CD8-positive, alpha-beta memory T cell (primary cell): Measurements from ENCODE around the gene WBP1L. TPM values are rescaled to one million over a fixed set of nuclear protein-coding genes. Genes with fewer than 3 reads are reported as not detected.

Source experiments
- CTCF ChIA-PET: fragments of 350-600 bp; sonication (Branson Sonifier 250); formaldehyde crosslinking; loops from one replicate; lab custom pipeline; 2021; ENCODE audit warnings: antibody characterized with exemption; lab: Charles Lee
- POLR2A ChIA-PET: fragments of 350-600 bp; sonication (Branson Sonifier 250); formaldehyde crosslinking; loops from one replicate; lab custom pipeline; 2021; ENCODE audit warnings: antibody characterized with exemption; lab: Charles Lee
- DNase-seq, 5 donors: peaks; one replicate each; pipeline versions ENCODE4 v3.0.0 to v3.0.0-alpha.2; 2020 to 2022; ENCODE audit warnings: mixed read lengths in 1 of 5
- H3K27ac ChIP-seq: one replicate; pipeline ENCODE4 v1.7.0; 2013; ENCODE audit warnings: low read depth, mild to moderate bottlenecking, low read length, moderate library complexity
- H3K27me3 ChIP-seq: 2 replicates; pipeline ENCODE4 v1.7.0; 2013; ENCODE audit warnings: low read length, mild to moderate bottlenecking; ENCODE audit not compliant: insufficient read depth, poor library complexity, severe bottlenecking
- H3K36me3 ChIP-seq: 2 replicates; pipeline ENCODE4 v1.7.0; 2013; ENCODE audit warnings: mild to moderate bottlenecking, low read length, moderate library complexity; ENCODE audit not compliant: insufficient read depth
- H3K4me1 ChIP-seq: 2 replicates; pipeline ENCODE4 v1.7.0; 2013; ENCODE audit warnings: mild to moderate bottlenecking, low read length, moderate library complexity; ENCODE audit not compliant: insufficient read depth
- H3K4me3 ChIP-seq: 2 replicates; pipeline ENCODE4 v1.7.0; 2013; ENCODE audit warnings: mild to moderate bottlenecking, low read length
- H3K9me3 ChIP-seq: 2 replicates; pipeline ENCODE4 v1.7.0; 2013; ENCODE audit warnings: mild to moderate bottlenecking, low read length
- H3K27ac Mint-ChIP-seq, 8 donors: one replicate each; pipeline ENCODE4 v1.8.0; 2020 to 2021; ENCODE audit warnings: mixed read lengths in 8 of 8, mild to moderate bottlenecking in 6 of 8, inconsistent platforms in 3 of 8, moderate library complexity in 3 of 8
- H3K27me3 Mint-ChIP-seq, 2 donors: one replicate each; pipeline ENCODE4 v1.8.0; 2020 to 2021; ENCODE audit warnings: mixed read lengths in 2 of 2, mild to moderate bottlenecking in 1 of 2, moderate library complexity in 1 of 2
- H3K36me3 Mint-ChIP-seq, 3 donors: one replicate each; pipeline ENCODE4 v1.8.0; 2020 to 2021; ENCODE audit warnings: mixed read lengths in 3 of 3, inconsistent platforms in 1 of 3, mild to moderate bottlenecking in 1 of 3
- H3K4me1 Mint-ChIP-seq, 3 donors: one replicate each; pipeline ENCODE4 v1.8.0; 2020 to 2021; ENCODE audit warnings: mixed read lengths in 3 of 3, inconsistent platforms in 1 of 3, mild to moderate bottlenecking in 1 of 3
- H3K4me3 Mint-ChIP-seq, 7 donors: one replicate each; pipeline ENCODE4 v1.8.0; 2020 to 2021; ENCODE audit warnings: mixed read lengths in 7 of 7, mild to moderate bottlenecking in 6 of 7, moderate library complexity in 4 of 7, inconsistent platforms in 2 of 7
- H3K9me3 Mint-ChIP-seq, 5 donors: one replicate each; pipeline ENCODE4 v1.8.0; 2020 to 2022; ENCODE audit warnings: mixed read lengths in 5 of 5, mild to moderate bottlenecking in 3 of 5, moderate library complexity in 2 of 5, inconsistent platforms in 1 of 5
- polyA plus RNA-seq: library from polyadenylated mRNA; unstranded; fragments of 300-500 nt; fragmentation: Illumina TruSeq; gene quantifications from one replicate; pipeline ENCODE4 v1.2.3, GENCODE V29; 2021
- total RNA-seq, 2 experiments: library from RNA; stranded (reverse); gene quantifications; one replicate each; pipeline ENCODE4 v1.2.3, GENCODE V29; 2021

Gene WBP1L
- total and polyA plus RNA-seq, 3 experiments from 2014 or later: 16.0 to 28.5 (median 17.8) TPM

DNA sequence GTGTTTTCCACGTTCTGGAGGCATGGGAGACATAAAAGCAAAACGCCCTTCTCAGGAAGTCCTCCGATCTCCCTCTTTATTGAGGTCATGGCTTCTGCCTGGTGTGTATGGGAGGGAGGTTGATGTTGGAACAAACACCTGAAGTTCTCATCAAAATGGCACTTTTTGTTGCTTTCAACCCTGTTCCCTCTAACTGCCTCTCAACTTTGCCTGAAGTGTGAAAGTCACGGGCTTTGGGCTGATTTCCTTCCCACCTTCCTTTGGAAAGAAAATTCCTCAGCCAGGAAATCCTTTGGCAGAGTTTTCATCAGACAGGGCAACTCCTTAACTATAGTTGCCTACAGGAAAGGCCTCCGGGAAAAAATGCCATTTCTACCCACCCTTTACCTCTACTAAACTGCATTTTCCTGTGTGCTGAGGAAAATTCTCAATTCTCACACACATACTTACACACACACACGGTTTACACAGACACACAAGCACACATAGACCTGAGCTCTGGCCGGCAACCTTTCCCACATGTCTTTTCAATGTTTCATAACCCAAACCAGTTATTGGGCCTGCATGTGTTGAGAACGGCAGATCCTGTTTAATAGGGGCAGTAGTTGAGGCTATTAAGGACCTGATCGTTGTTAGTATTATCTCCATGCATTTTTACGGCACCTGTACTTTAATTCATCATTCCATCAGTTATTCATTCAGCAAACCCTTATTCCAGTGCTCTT, 57.0 kb downstream of the WBP1L start:
- ChIA-PET POLR2A (interaction anchor here (0.6 kb wide), 1 partner anchor 501 kb away, joined by 3 read pairs; no protein-coding TSS in a partner anchor), CTCF (no interaction called here)
- Mint-ChIP-seq H3K4me3 (no peak overlapping the region), H3K4me1 (peaks cover 32 to 48% (median 39%) of the 10 kb centered on the region in 3 donors), H3K27ac (peak overlapping the region in 5 of 8 donors; percentile 31 to 75 (median 47)), H3K9me3 (no peaks in the 10 kb centered on the region), H3K27me3 (no peaks in the 10 kb centered on the region), H3K36me3 (peaks cover 5 to 72% (median 18%) of the 10 kb centered on the region in 3 donors)
- Histone ChIP-seq H3K36me3 (peaks cover 23% of the 10 kb centered on the region), H3K27me3 (no peaks in the 10 kb centered on the region), H3K9me3 (no peaks in the 10 kb centered on the region), H3K4me3 (no peak overlapping the region), H3K27ac (no peak overlapping the region), H3K4me1 (peaks cover 14% of the 10 kb centered on the region)
- no peak for DNase-seq

DNA sequence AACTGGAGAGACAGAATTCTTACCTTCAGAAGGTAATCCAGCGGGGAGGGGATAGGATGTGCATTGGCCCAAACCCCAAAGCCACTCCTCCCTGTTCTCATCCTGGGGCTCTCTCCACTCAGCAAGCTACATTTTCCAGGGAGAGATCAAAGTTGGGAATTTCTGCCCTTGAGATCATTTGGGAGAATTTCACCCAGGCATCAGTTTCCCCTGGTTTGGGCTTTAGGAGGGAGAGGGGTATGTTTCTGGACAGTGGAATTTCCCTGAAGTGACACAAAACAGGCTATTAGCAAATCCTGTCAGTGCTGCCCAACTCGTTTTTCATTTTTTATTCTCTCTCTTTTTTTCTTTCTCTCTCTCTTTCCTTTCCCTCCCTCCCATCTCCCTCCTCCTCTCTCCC, 57.7 kb downstream of the WBP1L start:
- CTCF ChIA-PET: no interaction called here
- no peak overlapping the region for H3K27ac ChIP-seq
- H3K36me3 ChIP-seq: peaks cover 23% of the 10 kb centered on the region
- no peaks in the 10 kb centered on the region for H3K9me3 ChIP-seq
- H3K4me1 ChIP-seq: peaks cover 7% of the 10 kb centered on the region
- no peaks in the 10 kb centered on the region for H3K27me3 ChIP-seq
- Mint-ChIP-seq H3K9me3 (no peaks in the 10 kb centered on the region), H3K36me3 (peaks cover 5 to 75% (median 18%) of the 10 kb centered on the region in 3 donors), H3K27me3 (no peaks in the 10 kb centered on the region), H3K4me3 (no peak overlapping the region), H3K4me1 (peaks cover 25 to 41% (median 34%) of the 10 kb centered on the region in 3 donors), H3K27ac (no peak overlapping the region)
- H3K4me3 ChIP-seq: no peak overlapping the region
- POLR2A ChIA-PET: interaction anchor here (0.6 kb wide), 1 partner anchor 500 kb away, joined by 3 read pairs; no protein-coding TSS in a partner anchor
- DNase-seq: no peak

DNA sequence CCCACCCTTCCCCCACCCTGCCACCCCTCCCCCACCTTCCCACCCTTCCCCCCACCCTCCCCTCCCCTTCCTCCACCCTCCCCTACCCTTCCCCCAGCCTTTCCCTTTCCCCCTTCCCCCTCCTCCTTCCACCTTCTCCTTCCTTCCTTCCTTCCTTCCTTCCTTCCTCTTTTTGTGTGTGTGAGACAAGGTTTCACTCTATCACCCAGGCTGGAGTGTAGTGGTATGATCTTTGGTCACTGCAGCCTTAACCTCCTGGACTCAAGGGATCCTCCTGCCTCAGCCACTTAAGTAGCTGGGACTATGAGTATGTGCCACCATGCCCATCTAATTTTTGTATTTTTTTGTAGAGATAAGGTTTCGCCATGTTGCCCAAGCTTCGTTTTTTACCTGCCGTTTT, 58.2 kb downstream of the WBP1L start:
- H3K27ac ChIP-seq: no peak overlapping the region
- H3K36me3 ChIP-seq: peaks cover 23% of the 10 kb centered on the region
- H3K27me3 ChIP-seq: no peaks in the 10 kb centered on the region
- Mint-ChIP-seq H3K36me3 (peaks cover 5 to 75% (median 20%) of the 10 kb centered on the region in 3 donors), H3K4me3 (no peak overlapping the region), H3K9me3 (no peaks in the 10 kb centered on the region), H3K27ac (peak overlapping the region in 7 of 8 donors; percentile 62 to 82 (median 72)), H3K4me1 (peaks cover 20 to 36% (median 33%) of the 10 kb centered on the region in 3 donors), H3K27me3 (no peaks in the 10 kb centered on the region)
- DNase-seq: no peak
- ChIA-PET CTCF (interaction anchor here (0.6 kb wide), 1 partner anchor 98 kb away, joined by 3 read pairs; no protein-coding TSS in a partner anchor), POLR2A (no interaction called here)
- peaks cover 2% of the 10 kb centered on the region for H3K4me1 ChIP-seq
- H3K9me3 ChIP-seq: no peaks in the 10 kb centered on the region
- no peak overlapping the region for H3K4me3 ChIP-seq

DNA sequence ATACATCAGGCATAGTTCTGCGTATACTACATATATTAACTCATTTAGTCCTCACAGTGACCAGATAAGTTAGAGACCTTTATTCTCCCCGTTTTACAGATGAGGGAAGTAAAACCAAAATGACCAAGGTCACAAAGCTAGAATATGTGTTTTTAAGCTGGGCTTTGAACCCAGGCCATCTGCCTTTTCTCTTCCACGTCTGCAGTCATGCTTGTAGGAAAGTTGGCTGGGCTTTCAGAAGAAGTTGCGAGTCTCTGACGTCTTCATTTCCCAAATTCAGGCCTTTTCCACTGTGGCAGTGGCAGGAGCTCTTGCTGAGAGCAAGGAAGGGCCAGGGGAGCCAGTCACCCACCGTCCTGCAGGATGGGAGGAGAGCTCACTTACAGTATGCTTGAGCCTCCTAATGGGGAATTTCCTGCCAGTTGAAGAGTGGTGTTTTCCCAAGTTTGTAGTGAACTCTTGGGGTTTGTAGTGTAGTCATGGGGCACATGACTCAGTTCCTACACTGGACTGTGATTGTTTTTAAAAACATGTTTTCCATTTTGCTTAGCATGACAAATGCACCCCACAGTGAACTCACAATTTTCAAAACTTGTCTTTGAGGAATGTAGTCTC, 59.3 kb downstream of the WBP1L start:
- H3K27me3 ChIP-seq: no peaks in the 10 kb centered on the region
- Mint-ChIP-seq H3K36me3 (peaks cover 5 to 69% (median 18%) of the 10 kb centered on the region in 3 donors), H3K4me3 (no peak overlapping the region), H3K27me3 (no peaks in the 10 kb centered on the region), H3K4me1 (peaks cover 20 to 30% (median 30%) of the 10 kb centered on the region in 3 donors), H3K9me3 (no peaks in the 10 kb centered on the region), H3K27ac (peak overlapping the region in 6 of 8 donors; percentile 15 to 82 (median 54))
- H3K36me3 ChIP-seq: peaks cover 23% of the 10 kb centered on the region
- no peak overlapping the region for H3K4me3 ChIP-seq
- POLR2A ChIA-PET: no interaction called here
- H3K9me3 ChIP-seq: no peaks in the 10 kb centered on the region
- H3K4me1 ChIP-seq: no peaks in the 10 kb centered on the region
- no peak overlapping the region for H3K27ac ChIP-seq
- DNase-seq: no peak
- CTCF ChIA-PET: interaction anchor here (0.8 kb wide), 1 partner anchor 65 kb away, joined by 4 read pairs; no protein-coding TSS in a partner anchor

DNA sequence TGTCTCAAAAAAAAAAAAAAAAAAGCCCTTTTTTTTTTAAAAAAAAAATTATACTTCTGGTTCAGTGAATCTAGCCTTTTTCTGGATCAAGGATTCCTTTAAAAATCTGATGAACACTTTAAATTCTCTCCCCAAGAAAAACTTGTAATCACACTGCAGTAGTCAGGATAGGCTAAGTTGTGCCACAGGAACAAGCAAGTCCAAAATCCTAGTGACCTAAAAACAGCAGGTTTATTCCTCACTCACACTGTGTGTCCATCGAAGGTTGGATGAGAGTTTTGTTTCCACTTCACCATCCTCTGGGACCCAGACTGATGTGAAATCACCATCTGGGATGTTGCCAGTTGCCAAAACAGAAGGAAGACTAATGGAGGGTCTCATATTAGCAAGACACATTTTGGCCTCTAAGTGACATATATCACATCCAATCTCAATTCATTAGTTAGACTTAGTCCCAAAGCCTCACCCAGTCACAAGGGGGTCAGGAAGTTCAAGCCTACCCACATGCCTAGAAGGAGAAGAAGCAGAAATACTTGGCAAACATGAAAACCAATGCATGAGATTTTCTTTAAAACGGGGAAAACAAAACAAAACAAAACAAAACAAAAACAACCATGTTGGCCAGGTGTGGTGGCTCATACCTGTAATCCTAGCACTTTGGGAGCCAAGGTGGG, 60.8 kb downstream of the WBP1L start:
- H3K36me3 ChIP-seq: peaks cover 13% of the 10 kb centered on the region
- no peak overlapping the region for H3K27ac ChIP-seq
- H3K4me3 Mint-ChIP-seq: no peak overlapping the region
- no peaks in the 10 kb centered on the region for H3K9me3 Mint-ChIP-seq
- peaks cover 5 to 65% (median 16%) of the 10 kb centered on the region in 3 donors for H3K36me3 Mint-ChIP-seq
- H3K27ac Mint-ChIP-seq: peak overlapping the region in 4 of 8 donors; percentile 4 to 79 (median 42)
- ChIA-PET POLR2A (no interaction called here), CTCF (no interaction called here)
- H3K9me3 ChIP-seq: no peaks in the 10 kb centered on the region
- H3K27me3 Mint-ChIP-seq: no peaks in the 10 kb centered on the region
- no peaks in the 10 kb centered on the region for H3K4me1 ChIP-seq
- no peak overlapping the region for H3K4me3 ChIP-seq
- DNase-seq: no peak
- H3K4me1 Mint-ChIP-seq: peaks cover 23 to 33% (median 30%) of the 10 kb centered on the region in 3 donors
- no peaks in the 10 kb centered on the region for H3K27me3 ChIP-seq

DNA sequence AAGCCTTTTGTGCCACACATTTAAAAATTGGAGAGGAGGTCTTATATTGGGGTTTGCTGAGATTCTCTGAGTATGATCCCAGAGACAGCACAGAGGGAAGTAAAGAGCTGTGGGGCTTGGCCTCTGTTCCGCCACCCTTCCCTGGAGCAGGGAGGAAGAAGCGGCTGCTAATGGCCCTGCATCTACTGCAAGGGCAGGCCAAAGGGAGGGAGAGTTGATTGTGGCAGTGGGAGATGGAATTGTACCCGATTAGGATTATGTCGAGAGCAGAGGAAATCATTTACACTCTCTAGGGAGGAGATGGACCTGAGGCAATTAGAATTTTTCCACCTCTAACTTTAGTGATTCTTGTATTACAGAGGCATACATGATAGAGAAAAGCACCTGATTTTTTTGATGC, 64.6 kb downstream of the WBP1L start:
- Mint-ChIP-seq H3K36me3 (peaks cover 5 to 67% (median 11%) of the 10 kb centered on the region in 3 donors), H3K9me3 (no peaks in the 10 kb centered on the region), H3K27me3 (no peaks in the 10 kb centered on the region), H3K4me1 (peaks cover 13 to 20% (median 18%) of the 10 kb centered on the region in 3 donors), H3K4me3 (no peak overlapping the region), H3K27ac (peak overlapping the region in 2 of 8 donors; percentile 48 to 54)
- Histone ChIP-seq H3K4me1 (peaks cover 8% of the 10 kb centered on the region), H3K27ac (no peak overlapping the region), H3K27me3 (no peaks in the 10 kb centered on the region), H3K9me3 (no peaks in the 10 kb centered on the region), H3K4me3 (no peak overlapping the region), H3K36me3 (peaks cover 18% of the 10 kb centered on the region)
- CTCF ChIA-PET: no interaction called here
- POLR2A ChIA-PET: no interaction called here
- DNase-seq: no peak

DNA sequence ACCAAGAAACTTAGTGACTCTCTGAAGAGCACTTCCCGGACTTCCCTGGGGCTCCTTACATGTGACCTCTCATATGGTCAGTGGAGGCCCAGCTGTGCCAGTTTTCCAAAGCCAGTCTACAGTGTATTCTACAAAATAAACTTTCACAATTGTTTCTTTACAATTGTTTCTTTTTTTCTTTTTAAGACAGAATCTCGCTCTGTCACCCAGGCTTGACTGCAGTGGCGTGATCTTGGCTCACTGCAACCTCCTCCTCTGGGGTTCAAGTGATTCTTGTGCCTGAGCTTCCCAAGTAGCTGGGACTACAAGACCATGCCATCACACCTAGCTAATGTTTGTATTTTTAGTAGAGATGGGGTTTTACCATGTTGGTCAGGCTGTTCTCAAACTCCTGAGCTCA, 67.6 kb downstream of the WBP1L start:
- POLR2A ChIA-PET: no interaction called here
- H3K27ac ChIP-seq: no peak overlapping the region
- no peaks in the 10 kb centered on the region for H3K9me3 Mint-ChIP-seq
- H3K4me3 Mint-ChIP-seq: no peak overlapping the region
- peaks cover 0 to 75% (median 10%) of the 10 kb centered on the region in 3 donors for H3K36me3 Mint-ChIP-seq
- CTCF ChIA-PET: interaction anchor here (0.6 kb wide), 1 partner anchor 586 kb away, joined by 3 read pairs; no protein-coding TSS in a partner anchor
- no peak overlapping the region for H3K4me3 ChIP-seq
- peaks cover 8 to 15% (median 14%) of the 10 kb centered on the region in 3 donors for H3K4me1 Mint-ChIP-seq
- peaks cover 8% of the 10 kb centered on the region for H3K4me1 ChIP-seq
- peaks cover 18% of the 10 kb centered on the region for H3K36me3 ChIP-seq
- DNase-seq: no peak
- no peaks in the 10 kb centered on the region for H3K27me3 ChIP-seq
- no peak overlapping the region for H3K27ac Mint-ChIP-seq
- no peaks in the 10 kb centered on the region for H3K9me3 ChIP-seq
- no peaks in the 10 kb centered on the region for H3K27me3 Mint-ChIP-seq
